Osteoblast (primary cell): Measurements from ENCODE around the gene TIGD3. TPM values are rescaled to one million over a fixed set of nuclear protein-coding genes. Genes with fewer than 3 reads are reported as not detected.

Experiments
- DNase-seq: peaks from one replicate; pipeline ENCODE4 v3.0.0; 2011; ENCODE audit warnings: low spot score, mixed read lengths; ENCODE audit not compliant: insufficient read length; ENCODE audit errors: missing footprints
- H2AFZ ChIP-seq: 2 replicates; pipeline ENCODE4 v1.6.0; 2011; ENCODE audit warnings: mild to moderate bottlenecking, low read length
- H3K27ac ChIP-seq: 2 replicates; pipeline ENCODE4 v1.5.1; 2011; ENCODE audit warnings: mild to moderate bottlenecking, low read depth, low read length, moderate library complexity
- H3K27me3 ChIP-seq: 2 replicates; pipeline ENCODE4 v1.6.0; 2012; ENCODE audit warnings: mild to moderate bottlenecking, control low read depth, inconsistent platforms, low read length, moderate library complexity; ENCODE audit not compliant: insufficient read depth
- H3K36me3 ChIP-seq: 2 replicates; pipeline ENCODE4 v1.5.1; 2011; ENCODE audit warnings: mild to moderate bottlenecking, low read length, control low read depth, moderate library complexity; ENCODE audit not compliant: insufficient read depth
- H3K4me1 ChIP-seq: 2 replicates; pipeline ENCODE4 v1.5.1; 2011; ENCODE audit warnings: mild to moderate bottlenecking, low read length, control low read depth, moderate library complexity; ENCODE audit not compliant: insufficient read depth
- H3K4me2 ChIP-seq: 2 replicates; pipeline ENCODE4 v1.6.0; 2011; ENCODE audit warnings: mild to moderate bottlenecking, low read length; ENCODE audit not compliant: insufficient read depth
- H3K4me3 ChIP-seq: fragments of 200-600 bp; sonication (generic); 3 replicates; pipeline ENCODE4 v1.5.1; 2012; ENCODE audit warnings: mild to moderate bottlenecking, low read length, inconsistent platforms; ENCODE audit not compliant: insufficient read depth
- H3K79me2 ChIP-seq: 2 replicates; pipeline ENCODE4 v1.6.0; 2012; ENCODE audit warnings: mild to moderate bottlenecking, low read length, control low read depth, inconsistent platforms; ENCODE audit not compliant: insufficient read depth
- H3K9me3 ChIP-seq: 2 replicates; pipeline ENCODE4 v1.5.1; 2011; ENCODE audit warnings: low read depth, low read length, control low read depth
- H4K20me1 ChIP-seq: 2 replicates; pipeline ENCODE4 v1.6.0; 2012; ENCODE audit warnings: mild to moderate bottlenecking, low read length, control low read depth; ENCODE audit not compliant: insufficient read depth
- total RNA-seq: library from RNA; depleted of rRNA; stranded (reverse); fragments of >200 nt; gene quantifications from 2 replicates; pipeline ENCODE4 v1.2.3, GENCODE V29; 2012
- TF ChIP-seq, protein P1 (sequence below): IDR thresholded peaks from 2 replicates; pipeline ENCODE4 v1.5.1; 2011; ENCODE audit warnings: mild to moderate bottlenecking, low read depth, low read length, moderate library complexity; ENCODE audit errors: extremely low read depth

TIGD3 gene
- total RNA-seq, 1 donor, result not detected

DNA sequence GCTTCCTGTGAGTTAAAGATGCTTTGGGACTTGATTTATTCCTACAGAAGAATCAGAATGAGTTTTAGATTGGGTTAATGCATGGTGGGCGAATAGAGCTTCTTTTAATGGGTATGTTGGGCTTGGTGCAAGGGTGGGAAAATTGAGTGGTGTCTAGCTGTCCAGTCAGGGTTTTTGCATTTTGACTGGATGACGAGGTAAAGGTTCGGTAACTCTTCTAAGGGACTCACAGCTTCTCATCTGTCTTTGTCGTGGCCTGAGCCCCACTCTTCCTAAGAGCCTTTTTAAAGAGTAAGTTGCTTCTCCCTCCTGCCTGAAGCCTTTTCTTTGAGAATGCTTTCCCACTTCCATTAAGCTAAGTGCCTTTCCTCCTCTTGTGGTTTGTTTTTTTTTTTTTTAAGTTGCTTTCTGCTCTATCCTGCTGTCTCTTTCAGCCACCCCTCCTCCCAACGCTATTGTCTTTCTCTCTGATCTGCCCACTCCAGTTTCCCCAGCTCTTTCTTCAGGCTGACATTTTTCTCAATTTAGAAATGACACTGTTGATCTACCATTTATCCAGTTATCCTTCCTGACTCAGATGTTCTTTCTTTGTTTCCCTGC lies 19.8 kb upstream of the TIGD3 start:
- TF ChIP-seq, protein P1, sequence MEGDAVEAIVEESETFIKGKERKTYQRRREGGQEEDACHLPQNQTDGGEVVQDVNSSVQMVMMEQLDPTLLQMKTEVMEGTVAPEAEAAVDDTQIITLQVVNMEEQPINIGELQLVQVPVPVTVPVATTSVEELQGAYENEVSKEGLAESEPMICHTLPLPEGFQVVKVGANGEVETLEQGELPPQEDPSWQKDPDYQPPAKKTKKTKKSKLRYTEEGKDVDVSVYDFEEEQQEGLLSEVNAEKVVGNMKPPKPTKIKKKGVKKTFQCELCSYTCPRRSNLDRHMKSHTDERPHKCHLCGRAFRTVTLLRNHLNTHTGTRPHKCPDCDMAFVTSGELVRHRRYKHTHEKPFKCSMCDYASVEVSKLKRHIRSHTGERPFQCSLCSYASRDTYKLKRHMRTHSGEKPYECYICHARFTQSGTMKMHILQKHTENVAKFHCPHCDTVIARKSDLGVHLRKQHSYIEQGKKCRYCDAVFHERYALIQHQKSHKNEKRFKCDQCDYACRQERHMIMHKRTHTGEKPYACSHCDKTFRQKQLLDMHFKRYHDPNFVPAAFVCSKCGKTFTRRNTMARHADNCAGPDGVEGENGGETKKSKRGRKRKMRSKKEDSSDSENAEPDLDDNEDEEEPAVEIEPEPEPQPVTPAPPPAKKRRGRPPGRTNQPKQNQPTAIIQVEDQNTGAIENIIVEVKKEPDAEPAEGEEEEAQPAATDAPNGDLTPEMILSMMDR, result no peak
- Histone ChIP-seq H3K79me2 (peaks cover 60% of the 10 kb centered on the region), H4K20me1 (peaks cover 42% of the 10 kb centered on the region), H3K9me3 (no peaks in the 10 kb centered on the region), H3K27me3 (no peaks in the 10 kb centered on the region), H3K4me1 (peaks cover 12% of the 10 kb centered on the region), H3K36me3 (peaks cover 17% of the 10 kb centered on the region), H3K4me2 (peak overlapping the region; percentile 98), H2AFZ (no peak overlapping the region), H3K4me3 (peak overlapping the region; percentile 94), H3K27ac (peak overlapping the region; percentile 95)
- DNase-seq, result peak; percentile 80

DNA sequence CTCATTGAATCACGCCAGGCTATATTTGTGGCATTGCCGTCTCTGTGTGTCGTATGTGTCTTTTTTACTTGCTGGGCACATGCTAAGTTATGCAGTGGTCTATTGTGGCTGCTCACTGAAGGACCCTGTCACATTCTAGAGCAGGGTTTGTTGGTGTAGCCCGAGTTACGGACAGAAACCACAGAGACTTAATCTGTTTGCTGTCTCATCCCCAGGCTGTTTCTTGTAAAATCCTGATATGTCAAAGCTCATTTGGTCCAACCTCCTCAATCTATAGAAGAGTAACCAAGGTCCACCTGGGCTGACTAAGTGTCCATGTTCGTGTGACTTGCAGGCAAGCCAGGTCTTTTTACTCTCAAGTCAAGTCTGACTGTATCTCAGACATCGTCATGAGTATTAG lies 15.9 kb upstream of the TIGD3 start:
- no peak overlapping the region for H2AFZ ChIP-seq
- H3K4me2 ChIP-seq, result no peak overlapping the region
- peaks cover 61% of the 10 kb centered on the region for H4K20me1 ChIP-seq
- TF ChIP-seq, protein P1, result no peak
- peaks cover 11% of the 10 kb centered on the region for H3K4me1 ChIP-seq
- no peak overlapping the region for H3K4me3 ChIP-seq
- H3K27ac ChIP-seq, result no peak overlapping the region
- peak; percentile 48 for DNase-seq
- H3K9me3 ChIP-seq, result no peaks in the 10 kb centered on the region
- peaks cover 54% of the 10 kb centered on the region for H3K36me3 ChIP-seq
- H3K79me2 ChIP-seq, result peaks cover 82% of the 10 kb centered on the region
- no peaks in the 10 kb centered on the region for H3K27me3 ChIP-seq

DNA sequence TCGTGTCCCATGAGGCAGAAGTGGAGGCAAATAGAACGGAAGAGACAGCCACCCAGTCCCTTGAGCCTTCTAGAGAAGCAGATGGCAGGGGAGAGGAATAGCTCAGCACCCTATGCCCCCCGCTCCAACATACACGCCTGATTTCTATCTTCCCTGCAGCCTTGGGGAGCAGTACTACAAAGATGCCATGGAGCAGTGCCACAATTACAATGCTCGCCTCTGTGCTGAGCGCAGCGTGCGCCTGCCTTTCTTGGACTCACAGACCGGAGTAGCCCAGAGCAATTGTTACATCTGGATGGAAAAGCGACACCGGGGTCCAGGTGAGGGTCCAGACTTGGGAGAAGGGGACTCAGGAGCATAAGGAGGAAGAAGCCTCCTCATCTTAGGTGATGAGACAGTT lies 14.3 kb upstream of the TIGD3 start:
- Histone ChIP-seq H3K9me3 (no peaks in the 10 kb centered on the region), H3K79me2 (peaks cover 66% of the 10 kb centered on the region), H4K20me1 (peaks cover 56% of the 10 kb centered on the region), H2AFZ (no peak overlapping the region), H3K36me3 (peaks cover 70% of the 10 kb centered on the region), H3K27me3 (no peaks in the 10 kb centered on the region), H3K27ac (no peak overlapping the region), H3K4me1 (peaks cover 3% of the 10 kb centered on the region), H3K4me3 (no peak overlapping the region), H3K4me2 (no peak overlapping the region)
- TF ChIP-seq, protein P1, result no peak
- DNase-seq, result peak; percentile 34

DNA sequence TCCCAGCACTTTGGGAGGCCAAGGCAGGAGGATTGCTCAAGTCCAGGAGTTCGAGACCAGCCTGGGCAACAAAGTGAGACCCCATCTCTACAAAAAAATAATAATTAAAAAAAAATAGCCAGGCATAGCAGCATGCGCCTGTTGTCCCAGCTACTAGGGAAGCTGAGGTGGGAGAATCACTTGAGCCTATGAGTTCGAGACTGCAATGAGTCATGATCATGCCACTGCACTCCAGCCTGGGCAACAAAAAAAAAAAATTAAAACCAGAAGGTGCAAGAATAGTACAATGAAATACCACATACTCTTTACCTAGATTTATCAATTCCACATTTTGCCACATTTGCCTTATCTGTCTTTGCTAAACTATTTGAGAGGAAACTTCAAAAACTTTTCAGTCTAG lies 12.7 kb upstream of the TIGD3 start:
- no peaks in the 10 kb centered on the region for H3K9me3 ChIP-seq
- no peak for DNase-seq
- H3K36me3 ChIP-seq, result peaks cover 84% of the 10 kb centered on the region
- TF ChIP-seq, protein P1, result no peak
- no peak overlapping the region for H3K27ac ChIP-seq
- H2AFZ ChIP-seq, result no peak overlapping the region
- no peak overlapping the region for H3K4me2 ChIP-seq
- H3K27me3 ChIP-seq, result no peaks in the 10 kb centered on the region
- peaks cover 50% of the 10 kb centered on the region for H3K79me2 ChIP-seq
- H3K4me3 ChIP-seq, result no peak overlapping the region
- no peaks in the 10 kb centered on the region for H3K4me1 ChIP-seq
- peaks cover 46% of the 10 kb centered on the region for H4K20me1 ChIP-seq
